ENCODE data around the gene GRIFIN.

GRIFIN gene

GRCh38 chr7:2452643-2453270 lies 23.4 kb downstream of the GRIFIN start:
- H3K4me3 ChIP-seq (ENCODE audit: low read length) = no peak overlapping the region
- no peak for TF ChIP-seq CTCF (conservative IDR thresholded peaks at IDR 0.05; ENCODE audit: low read length)
- no peak for DNase-seq (ENCODE audit: low read depth)

- DNase-seq (ENCODE audit: low read depth) = no peak
- no peak for TF ChIP-seq CTCF (conservative IDR thresholded peaks at IDR 0.05; ENCODE audit: low read length)
- no peak overlapping the region for H3K4me3 ChIP-seq (ENCODE audit: low read length)
Measured at GRCh38 chr7:2452074-2452507, 24.1 kb downstream of the GRIFIN start.

GRCh38 chr7:2451171-2452073 lies 24.8 kb downstream of the GRIFIN start:
- H3K4me3 ChIP-seq (ENCODE audit: low read length) = peak overlapping the region; percentile 43
- DNase-seq (ENCODE audit: low read depth) = peak; percentile 62

GRCh38 chr7:2450198-2451107 lies 25.7 kb downstream of the GRIFIN start:
- no peak overlapping the region for H3K4me3 ChIP-seq (ENCODE audit: low read length)
- no peak for TF ChIP-seq CTCF (conservative IDR thresholded peaks at IDR 0.05; ENCODE audit: low read length)
- DNase-seq (ENCODE audit: low read depth) = no peak

More at GRCh38 chr7:2451171-2452073, 24.8 kb downstream of the GRIFIN start:
- TF ChIP-seq CTCF (conservative IDR thresholded peaks at IDR 0.05; ENCODE audit: low read length) = peak; percentile 75

GRCh38 chr7:2446676-2447075 lies 29.5 kb downstream of the GRIFIN start:
- DNase-seq (ENCODE audit: low read depth) = no peak
- no peak overlapping the region for H3K4me3 ChIP-seq (ENCODE audit: low read length)
- no peak for TF ChIP-seq CTCF (conservative IDR thresholded peaks at IDR 0.05; ENCODE audit: low read length)

GRCh38 chr7:2445898-2446555 lies 30.2 kb downstream of the GRIFIN start:
- TF ChIP-seq CTCF (conservative IDR thresholded peaks at IDR 0.05; ENCODE audit: low read length) = no peak
- no peak overlapping the region for H3K4me3 ChIP-seq (ENCODE audit: low read length)
- peak; percentile 25 for DNase-seq (ENCODE audit: low read depth)

All from AG10803 (cell line).